ENCODE measurements around the gene TSHZ2. TPM values are rescaled to one million over a fixed set of nuclear protein-coding genes. Genes with fewer than 3 reads are reported as not detected.

The TSHZ2 gene
- total RNA-seq, 1 experiment from 2014 or later: 0.07 TPM

DNA sequence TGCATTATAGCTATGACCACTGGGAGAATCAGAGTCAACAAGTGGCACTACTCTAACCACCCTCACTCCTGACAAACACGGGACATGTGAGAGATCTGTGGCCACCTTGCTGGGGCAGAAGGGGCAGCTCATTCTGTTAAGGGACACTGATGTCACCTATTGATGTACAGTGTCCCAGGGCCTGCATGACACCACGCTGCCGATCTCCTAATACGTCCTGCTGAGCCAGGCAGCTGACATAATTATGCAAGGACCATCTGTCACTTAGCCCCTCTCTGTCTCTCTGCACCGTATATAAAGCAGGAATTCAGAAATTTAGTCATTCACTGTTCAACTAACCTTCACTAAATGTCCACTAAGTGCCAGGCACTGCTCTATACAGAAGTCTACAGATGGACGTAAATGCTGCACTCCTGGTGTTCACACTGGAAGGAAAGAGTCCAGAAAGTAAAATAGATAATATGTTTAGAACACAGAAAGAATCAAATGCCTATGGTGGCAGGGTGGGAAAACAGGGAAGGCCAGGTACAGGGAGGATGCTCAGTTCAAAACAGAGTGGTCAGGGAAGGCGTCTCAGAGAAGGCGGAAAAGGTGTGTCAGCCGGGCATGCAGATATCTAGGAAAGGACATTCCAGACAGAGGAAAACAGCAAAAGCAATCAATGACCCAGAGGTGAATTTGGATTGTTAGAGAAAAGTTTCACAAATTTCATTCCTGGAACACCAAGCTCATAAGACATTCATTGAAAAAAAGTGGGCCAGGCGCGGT is 447.7 kb downstream of the TSHZ2 start:
- intact Hi-C loops (cut with micrococcal nuclease): no loop called here
- H3K36me3 ChIP-seq (ENCODE audit: control insufficient read depth in 1 of 2, insufficient read depth in 2 of 2, low read length in 2 of 2): no peaks in the 10 kb centered on the region
- H3K79me2 ChIP-seq (ENCODE audit: insufficient read depth, low read length): no peaks in the 10 kb centered on the region
- H3K9me3 ChIP-seq (ENCODE audit: control insufficient read depth in 1 of 2, insufficient read depth in 1 of 2, low read depth in 1 of 2, low read length in 2 of 2): no peaks in the 10 kb centered on the region
- CTCF ChIA-PET: no interaction called here
- H3K9me2 ChIP-seq (ENCODE audit: insufficient read depth): no peaks in the 10 kb centered on the region
- ATAC-seq: no peak
- H2AFZ ChIP-seq (ENCODE audit: low read depth, low read length, poor library complexity, severe bottlenecking): no peak overlapping the region
- no peak overlapping the region for H3K4me3 ChIP-seq (replicated peaks in 1 of 2; ENCODE audit: low read depth in 1 of 2, low read length in 2 of 2)
- no peak for DNase-seq (ENCODE audit: low read depth, low spot score)
- no peak for TF ChIP-seq TCF7L2 (IDR thresholded peaks at IDR 0.05; ENCODE audit: borderline replicate concordance, extremely low read depth, insufficient read depth, insufficient read length)
- TF ChIP-seq CBX3 (IDR thresholded peaks at IDR 0.05; ENCODE audit: low read depth): no peak
- TF ChIP-seq EZH2 (IDR thresholded peaks at IDR 0.05): no peak
- TF ChIP-seq ZBTB33 (IDR thresholded peaks at IDR 0.05; ENCODE audit: extremely low read depth, insufficient replicate concordance, low read length): no peak
- no peak for TF ChIP-seq ZNF274 (IDR thresholded peaks at IDR 0.05; ENCODE audit: low read depth, low read length)
- TF ChIP-seq, protein P1, sequence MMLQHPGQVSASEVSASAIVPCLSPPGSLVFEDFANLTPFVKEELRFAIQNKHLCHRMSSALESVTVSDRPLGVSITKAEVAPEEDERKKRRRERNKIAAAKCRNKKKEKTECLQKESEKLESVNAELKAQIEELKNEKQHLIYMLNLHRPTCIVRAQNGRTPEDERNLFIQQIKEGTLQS (IDR thresholded peaks at IDR 0.05): no peak
- TF ChIP-seq EGR1 (IDR thresholded peaks at IDR 0.05; ENCODE audit: low read depth): no peak
- no peaks in the 10 kb centered on the region for H3K27me3 ChIP-seq (ENCODE audit: insufficient read depth, low read length)
- H3K9ac ChIP-seq (ENCODE audit: low read length): no peak overlapping the region
- no peaks in the 10 kb centered on the region for H4K20me1 ChIP-seq (ENCODE audit: insufficient read depth)
- RAD21 ChIA-PET (ENCODE audit: low non-redundant PET in 1 of 2, low total read pairs in 2 of 2, uncharacterized antibody in 2 of 2, unreplicated experiment in 2 of 2): no interaction called here
- POLR2A ChIA-PET: no interaction called here
- H3K4me1 ChIP-seq (ENCODE audit: control insufficient read depth in 1 of 2, insufficient read depth in 2 of 2, low read length in 2 of 2): no peaks in the 10 kb centered on the region
- H3K27ac ChIP-seq (ENCODE audit: low read depth, low read length): no peak overlapping the region
- no peak overlapping the region for H3K4me2 ChIP-seq (ENCODE audit: low read length)
- BruUV-seq (replicated peaks): no TSS peak

Measured in HCT116 (cell line).